T-helper 2 cell treated with Interferon-gamma antibody and Interleukin-4, amounts not matched to agents 5 μg/mL and 100 μg/mL, for 36 hours (primary cell): ENCODE data around the gene PROM2.

Experiments used
- DNase-seq: peaks from one replicate; pipeline ENCODE4 v3.0.0; 2021; ENCODE audit warnings: low spot score
- H3K27ac Mint-ChIP-seq: one replicate; pipeline ENCODE4 v1.8.0; 2021; ENCODE audit warnings: mild to moderate bottlenecking, mixed read lengths
- H3K27me3 Mint-ChIP-seq: one replicate; pipeline ENCODE4 v1.8.0; 2021; ENCODE audit warnings: low read depth, mixed read lengths
- H3K36me3 Mint-ChIP-seq: one replicate; pipeline ENCODE4 v1.8.0; 2021; ENCODE audit warnings: low read depth, mixed read lengths
- H3K4me1 Mint-ChIP-seq: one replicate; pipeline ENCODE4 v1.8.0; 2021; ENCODE audit warnings: low read depth, mixed read lengths
- H3K4me3 Mint-ChIP-seq: one replicate; pipeline ENCODE4 v1.8.0; 2022; ENCODE audit warnings: mild to moderate bottlenecking, moderate library complexity, mixed read lengths
- H3K9me3 Mint-ChIP-seq: one replicate; pipeline ENCODE4 v1.8.0; 2021; ENCODE audit warnings: mixed read lengths

Gene PROM2

GRCh38 chr2:95299961-95300360 is 25.7 kb downstream of the PROM2 start:
- Mint-ChIP-seq H3K36me3 (no peaks in the 10 kb centered on the region), H3K4me1 (no peaks in the 10 kb centered on the region), H3K4me3 (no peak overlapping the region), H3K9me3 (no peaks in the 10 kb centered on the region), H3K27ac (no peak overlapping the region), H3K27me3 (no peaks in the 10 kb centered on the region)
- no peak for DNase-seq

GRCh38 chr2:95300450-95300849 is 26.2 kb downstream of the PROM2 start:
- H3K27me3 Mint-ChIP-seq = no peaks in the 10 kb centered on the region
- no peaks in the 10 kb centered on the region for H3K9me3 Mint-ChIP-seq
- no peak for DNase-seq
- no peak overlapping the region for H3K4me3 Mint-ChIP-seq
- no peaks in the 10 kb centered on the region for H3K4me1 Mint-ChIP-seq
- H3K36me3 Mint-ChIP-seq = no peaks in the 10 kb centered on the region
- no peak overlapping the region for H3K27ac Mint-ChIP-seq

- Mint-ChIP-seq H3K36me3 (no peaks in the 10 kb centered on the region), H3K9me3 (no peaks in the 10 kb centered on the region), H3K27me3 (no peaks in the 10 kb centered on the region), H3K27ac (no peak overlapping the region), H3K4me3 (no peak overlapping the region), H3K4me1 (no peaks in the 10 kb centered on the region)
- DNase-seq = no peak
These were observed 26.9 kb downstream of the PROM2 start for GRCh38 chr2:95301186-95301585.

- H3K27ac Mint-ChIP-seq = no peak overlapping the region
- no peaks in the 10 kb centered on the region for H3K36me3 Mint-ChIP-seq
- H3K4me3 Mint-ChIP-seq = no peak overlapping the region
- H3K27me3 Mint-ChIP-seq = no peaks in the 10 kb centered on the region
- DNase-seq = no peak
- H3K9me3 Mint-ChIP-seq = no peaks in the 10 kb centered on the region
- H3K4me1 Mint-ChIP-seq = no peaks in the 10 kb centered on the region
These were observed 27.8 kb downstream of the PROM2 start for GRCh38 chr2:95301876-95302641.

GRCh38 chr2:95303191-95303919 is 29.1 kb downstream of the PROM2 start:
- Mint-ChIP-seq H3K27me3 (no peaks in the 10 kb centered on the region), H3K4me1 (no peaks in the 10 kb centered on the region), H3K9me3 (no peaks in the 10 kb centered on the region), H3K4me3 (no peak overlapping the region), H3K27ac (no peak overlapping the region), H3K36me3 (no peaks in the 10 kb centered on the region)
- no peak for DNase-seq

GRCh38 chr2:95305380-95306061 is 31.3 kb downstream of the PROM2 start:
- Mint-ChIP-seq H3K27ac (no peak overlapping the region), H3K27me3 (no peaks in the 10 kb centered on the region), H3K4me1 (no peaks in the 10 kb centered on the region), H3K9me3 (no peaks in the 10 kb centered on the region), H3K36me3 (no peaks in the 10 kb centered on the region), H3K4me3 (no peak overlapping the region)
- no peak for DNase-seq

- Mint-ChIP-seq H3K4me3 (no peak overlapping the region), H3K27ac (no peak overlapping the region), H3K4me1 (no peaks in the 10 kb centered on the region), H3K27me3 (no peaks in the 10 kb centered on the region), H3K9me3 (no peaks in the 10 kb centered on the region), H3K36me3 (no peaks in the 10 kb centered on the region)
- DNase-seq = no peak
These were observed 32.2 kb downstream of the PROM2 start for GRCh38 chr2:95306336-95306895.

- Mint-ChIP-seq H3K4me1 (no peaks in the 10 kb centered on the region), H3K4me3 (no peak overlapping the region), H3K36me3 (no peaks in the 10 kb centered on the region), H3K27me3 (no peaks in the 10 kb centered on the region), H3K9me3 (no peaks in the 10 kb centered on the region), H3K27ac (no peak overlapping the region)
- DNase-seq = no peak
These were observed 32.8 kb downstream of the PROM2 start for GRCh38 chr2:95307036-95307435.

GRCh38 chr2:95307878-95308277 is 33.6 kb downstream of the PROM2 start:
- Mint-ChIP-seq H3K9me3 (no peaks in the 10 kb centered on the region), H3K4me3 (no peak overlapping the region), H3K36me3 (no peaks in the 10 kb centered on the region), H3K27me3 (no peaks in the 10 kb centered on the region), H3K4me1 (no peaks in the 10 kb centered on the region), H3K27ac (no peak overlapping the region)
- no peak for DNase-seq

GRCh38 chr2:95308426-95308990 is 34.3 kb downstream of the PROM2 start:
- no peak overlapping the region for H3K27ac Mint-ChIP-seq
- no peaks in the 10 kb centered on the region for H3K9me3 Mint-ChIP-seq
- no peaks in the 10 kb centered on the region for H3K27me3 Mint-ChIP-seq
- H3K4me3 Mint-ChIP-seq = no peak overlapping the region
- no peaks in the 10 kb centered on the region for H3K4me1 Mint-ChIP-seq
- no peaks in the 10 kb centered on the region for H3K36me3 Mint-ChIP-seq
- DNase-seq = no peak

GRCh38 chr2:95309599-95309998 is 35.4 kb downstream of the PROM2 start:
- DNase-seq = no peak
- Mint-ChIP-seq H3K4me1 (no peaks in the 10 kb centered on the region), H3K36me3 (no peaks in the 10 kb centered on the region), H3K27me3 (no peaks in the 10 kb centered on the region), H3K4me3 (no peak overlapping the region), H3K9me3 (no peaks in the 10 kb centered on the region), H3K27ac (no peak overlapping the region)

- Mint-ChIP-seq H3K4me1 (no peaks in the 10 kb centered on the region), H3K4me3 (no peak overlapping the region), H3K27me3 (no peaks in the 10 kb centered on the region), H3K9me3 (no peaks in the 10 kb centered on the region), H3K36me3 (no peaks in the 10 kb centered on the region), H3K27ac (no peak overlapping the region)
- DNase-seq = no peak
These were observed 36.0 kb downstream of the PROM2 start for GRCh38 chr2:95310216-95310615.

- H3K36me3 Mint-ChIP-seq = no peaks in the 10 kb centered on the region
These were observed 36.4 kb downstream of the PROM2 start for GRCh38 chr2:95310651-95311050.

More at GRCh38 chr2:95310651-95311050, 36.4 kb downstream of the PROM2 start:
- H3K4me1 Mint-ChIP-seq = no peaks in the 10 kb centered on the region
- H3K4me3 Mint-ChIP-seq = no peak overlapping the region
- no peaks in the 10 kb centered on the region for H3K27me3 Mint-ChIP-seq
- no peak for DNase-seq
- H3K9me3 Mint-ChIP-seq = no peaks in the 10 kb centered on the region
- H3K27ac Mint-ChIP-seq = no peak overlapping the region
